Colonic mucosa (tissue), 4 donors: Measurements from ENCODE around the gene PLPPR5. TPM values are rescaled to one million over a fixed set of nuclear protein-coding genes. Genes with fewer than 3 reads are reported as not detected.

Experiments
- DNase-seq: peaks from one replicate; pipeline ENCODE4 v3.0.0-alpha.2; 2020
- H3K27ac ChIP-seq: fragments of 200-600 bp; one replicate; pipeline ENCODE4 v1.8.0; 2021
- H3K27me3 ChIP-seq: fragments of 200-600 bp; one replicate; pipeline ENCODE4 v1.8.0; 2021
- H3K36me3 ChIP-seq: fragments of 200-600 bp; one replicate; pipeline ENCODE4 v1.8.0; 2021
- H3K4me1 ChIP-seq: fragments of 200-600 bp; one replicate; pipeline ENCODE4 v1.8.0; 2021; ENCODE audit warnings: mild to moderate bottlenecking
- H3K4me3 ChIP-seq: fragments of 200-600 bp; one replicate; pipeline ENCODE4 v1.8.0; 2021
- H3K9ac ChIP-seq, 2 donors: one replicate each; pipeline ENCODE4 v1.7.0; 2013; ENCODE audit warnings: control low read depth in 2 of 2, low read depth in 2 of 2, low read length in 2 of 2
- H3K9me3 ChIP-seq: fragments of 200-600 bp; one replicate; pipeline ENCODE4 v1.8.0; 2021
- intact Hi-C: fragments of 100-400 bp; cut with DNase I; formaldehyde crosslinking; loops from one replicate; pipeline ENCODE4 v1.14.1; 2022
- total RNA-seq, 2 donors: library from RNA; stranded (reverse); fragmentation: NEBNext Ultra II Directional in 1 of 2; extraction: Animal tissue kit (Norgen Biotek cat#: 25700) in 1 of 2; gene quantifications; one replicate each; pipeline ENCODE4 v1.2.1, GENCODE V29; 2021
- TF ChIP-seq, protein P1 (sequence below): fragments of 200-600 bp; IDR thresholded peaks from one replicate; pipeline ENCODE4 v1.8.0; 2022; ENCODE audit warnings: antibody characterized with exemption, mild to moderate bottlenecking
- donor health status: healthy.
- donor health status: DM: no; HTN: no; CAD: no.
- donor health status: DM: no; HTN: no; CAD: no.

The PLPPR5 gene
- total RNA-seq, 2 donors from 2014 or later, result 0.16 TPM; not detected in 1

DNA sequence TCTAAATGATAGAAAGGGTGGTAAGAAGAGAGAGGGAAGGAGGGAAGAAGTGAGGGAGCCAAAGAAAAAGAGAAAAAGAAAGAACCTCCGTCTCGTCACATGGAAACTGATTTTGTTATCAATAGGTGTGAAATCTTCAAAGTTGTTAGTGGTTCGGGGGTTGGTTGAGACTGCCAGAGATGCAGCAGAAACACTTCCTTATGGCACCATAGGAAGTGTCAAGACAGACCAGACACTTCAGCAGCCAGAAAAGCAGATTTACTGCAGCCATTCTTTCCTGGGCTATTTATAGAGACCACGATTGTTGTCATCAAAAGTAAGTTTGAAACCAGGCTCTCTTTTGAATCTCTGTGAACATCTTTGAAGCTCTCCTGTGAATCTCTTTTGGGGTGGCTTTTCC, 150.5 kb downstream of the PLPPR5 start:
- Histone ChIP-seq H3K36me3 (no peaks in the 10 kb centered on the region), H3K27ac (no peak overlapping the region), H3K9me3 (no peaks in the 10 kb centered on the region), H3K4me1 (no peaks in the 10 kb centered on the region), H3K27me3 (no peaks in the 10 kb centered on the region), H3K4me3 (no peak overlapping the region), H3K9ac (no peak overlapping the region)
- no peak for DNase-seq
- TF ChIP-seq, protein P1, sequence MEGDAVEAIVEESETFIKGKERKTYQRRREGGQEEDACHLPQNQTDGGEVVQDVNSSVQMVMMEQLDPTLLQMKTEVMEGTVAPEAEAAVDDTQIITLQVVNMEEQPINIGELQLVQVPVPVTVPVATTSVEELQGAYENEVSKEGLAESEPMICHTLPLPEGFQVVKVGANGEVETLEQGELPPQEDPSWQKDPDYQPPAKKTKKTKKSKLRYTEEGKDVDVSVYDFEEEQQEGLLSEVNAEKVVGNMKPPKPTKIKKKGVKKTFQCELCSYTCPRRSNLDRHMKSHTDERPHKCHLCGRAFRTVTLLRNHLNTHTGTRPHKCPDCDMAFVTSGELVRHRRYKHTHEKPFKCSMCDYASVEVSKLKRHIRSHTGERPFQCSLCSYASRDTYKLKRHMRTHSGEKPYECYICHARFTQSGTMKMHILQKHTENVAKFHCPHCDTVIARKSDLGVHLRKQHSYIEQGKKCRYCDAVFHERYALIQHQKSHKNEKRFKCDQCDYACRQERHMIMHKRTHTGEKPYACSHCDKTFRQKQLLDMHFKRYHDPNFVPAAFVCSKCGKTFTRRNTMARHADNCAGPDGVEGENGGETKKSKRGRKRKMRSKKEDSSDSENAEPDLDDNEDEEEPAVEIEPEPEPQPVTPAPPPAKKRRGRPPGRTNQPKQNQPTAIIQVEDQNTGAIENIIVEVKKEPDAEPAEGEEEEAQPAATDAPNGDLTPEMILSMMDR, result no peak
- intact Hi-C loops, result no loop called here

DNA sequence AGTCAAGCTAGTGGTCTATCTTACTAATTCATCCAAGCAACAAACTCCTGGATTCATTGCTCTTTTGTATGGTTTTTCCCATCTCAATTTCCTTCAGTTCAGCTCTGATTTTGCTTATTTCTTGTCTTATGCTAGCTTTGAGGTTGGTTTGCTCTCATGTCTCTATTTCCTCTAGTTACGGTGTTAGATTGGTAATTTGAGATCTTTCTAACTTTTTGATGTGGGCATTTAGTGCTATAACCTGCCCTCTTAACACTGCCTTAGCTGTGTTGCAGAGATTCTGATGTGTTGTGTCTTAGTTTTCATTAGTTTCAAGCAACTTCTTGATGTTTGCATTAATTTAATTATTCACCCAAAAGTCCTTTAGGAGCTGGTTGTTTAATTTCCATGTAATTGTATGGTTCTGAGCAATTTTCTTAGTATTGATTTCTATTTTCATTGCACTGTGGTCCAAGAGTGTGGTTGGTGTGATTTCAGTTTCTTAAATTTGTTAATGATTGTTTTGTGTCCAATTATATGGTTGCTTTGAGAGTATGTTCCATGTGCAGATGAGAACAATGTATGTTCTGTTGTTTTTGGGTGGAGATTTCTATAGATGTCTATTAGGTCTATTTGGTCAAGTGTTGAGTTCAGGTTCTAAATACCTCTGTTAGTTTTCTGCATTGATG, 154.6 kb downstream of the PLPPR5 start:
- H3K4me3 ChIP-seq, result no peak overlapping the region
- no peak for DNase-seq
- no peak overlapping the region for H3K9ac ChIP-seq
- H3K27ac ChIP-seq, result no peak overlapping the region
- intact Hi-C loops, result no loop called here
- TF ChIP-seq, protein P1, result no peak
- no peaks in the 10 kb centered on the region for H3K4me1 ChIP-seq
- no peaks in the 10 kb centered on the region for H3K27me3 ChIP-seq
- no peaks in the 10 kb centered on the region for H3K9me3 ChIP-seq
- no peaks in the 10 kb centered on the region for H3K36me3 ChIP-seq

DNA sequence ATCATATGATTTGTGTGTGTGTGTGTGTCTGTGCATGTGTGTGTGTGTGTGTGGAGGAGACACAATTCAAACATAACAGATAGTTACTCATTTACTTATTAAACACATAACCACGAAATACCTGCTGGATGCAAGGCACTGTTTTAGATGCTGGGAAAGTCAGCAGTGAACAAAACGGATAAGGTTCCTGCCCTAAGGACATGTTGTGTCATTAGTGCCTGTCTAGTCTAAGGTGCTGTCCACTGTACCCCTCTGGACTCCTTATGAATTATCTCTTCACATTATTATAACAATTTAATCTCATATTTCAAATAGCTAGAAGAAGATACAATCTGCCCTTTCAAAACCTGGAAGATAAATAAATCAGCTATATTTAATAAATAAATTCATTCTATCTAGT, 162.4 kb downstream of the PLPPR5 start:
- Histone ChIP-seq H3K27ac (no peak overlapping the region), H3K9me3 (no peaks in the 10 kb centered on the region), H3K9ac (no peak overlapping the region), H3K27me3 (no peaks in the 10 kb centered on the region), H3K4me3 (no peak overlapping the region), H3K36me3 (no peaks in the 10 kb centered on the region), H3K4me1 (no peaks in the 10 kb centered on the region)
- no peak for DNase-seq
- TF ChIP-seq, protein P1, result no peak
- intact Hi-C loops, result no loop called here
